HEK293 (cell line): ENCODE measurements around the gene GDPD3.

Experiments
- CTCF ChIA-PET: fragments of 350-600 bp; formaldehyde crosslinking; extraction: SDS; loops from one replicate; lab custom pipeline; 2021; ENCODE audit warnings: antibody characterized with exemption; lab: Yijun Ruan, JAX
- POLR2A ChIA-PET: fragments of 300-600 bp; formaldehyde crosslinking; extraction: SDS; loops from one replicate; lab custom pipeline; 2020; ENCODE audit warnings: antibody characterized with exemption, inconsistent platforms; lab: Yijun Ruan, JAX
- H3K27ac ChIP-seq: fragments of 200-500 bp; sonication (Bioruptor generic); 2 replicates; pipeline ENCODE4 v1.5.1; 2014; ENCODE audit warnings: low read depth, low read length, control low read depth, inconsistent platforms; ENCODE audit errors: extremely low read depth
- H3K36me3 ChIP-seq, 2 experiments: fragments of 200-500 bp in 1 of 2; sonication (Bioruptor generic) in 1 of 2; 1 replicate in 1 of 2; 2 replicates in 1 of 2; pipeline ENCODE4 v1.5.1; 2014 to 2017; ENCODE audit warnings: inconsistent platforms in 2 of 2, low read length in 2 of 2; ENCODE audit not compliant: control insufficient read depth in 2 of 2, insufficient read depth in 1 of 2
- H3K4me1 ChIP-seq: fragments of 200-500 bp; sonication (Bioruptor generic); 2 replicates; pipeline ENCODE4 v1.5.1; 2014; ENCODE audit warnings: mild to moderate bottlenecking, low read length, inconsistent platforms; ENCODE audit not compliant: control insufficient read depth, insufficient read depth
- H3K4me3 ChIP-seq: 2 replicates; pipeline ENCODE4 v1.5.1; 2011; ENCODE audit warnings: low read depth, mild to moderate bottlenecking, control low read depth, low read length, moderate library complexity
- H3K9me3 ChIP-seq: fragments of 200-500 bp; sonication (Bioruptor generic); 2 replicates; pipeline ENCODE4 v1.5.1; 2014; ENCODE audit warnings: low read depth, low read length, inconsistent platforms; ENCODE audit not compliant: control insufficient read depth, insufficient read depth
- KLF7 ChIP-seq: fragments of 450-650 bp; formaldehyde crosslinking; IDR thresholded peaks from 2 replicates; pipeline ENCODE4 v1.5.1; 2016; ENCODE audit warnings: missing biosample characterization, missing genetic modification characterization, borderline replicate concordance
- RBAK ChIP-seq: fragments of 450-650 bp; formaldehyde crosslinking; IDR thresholded peaks from 2 replicates; pipeline ENCODE4 v1.5.1; 2016; ENCODE audit warnings: missing biosample characterization, missing genetic modification characterization
- TSHZ1 ChIP-seq: fragments of 450-650 bp; formaldehyde crosslinking; IDR thresholded peaks from 2 replicates; pipeline ENCODE4 v1.5.1; 2016; ENCODE audit warnings: missing biosample characterization, missing genetic modification characterization, borderline replicate concordance
- YY1 ChIP-seq: fragments of 450-650 bp; formaldehyde crosslinking; IDR thresholded peaks from 2 replicates; pipeline ENCODE4 v1.5.1; 2018; ENCODE audit warnings: missing biosample characterization, missing genetic modification characterization
- ZBTB11 ChIP-seq: fragments of 450-650 bp; formaldehyde crosslinking; conservative IDR thresholded peaks from 2 replicates; pipeline ENCODE4 v1.5.1; 2016; ENCODE audit warnings: low read depth, missing biosample characterization, missing genetic modification characterization
- ZFP69B ChIP-seq: fragments of 450-650 bp; formaldehyde crosslinking; IDR thresholded peaks from 2 replicates; pipeline ENCODE4 v1.5.1; 2016; ENCODE audit warnings: missing biosample characterization, missing genetic modification characterization
- ZNF148 ChIP-seq: fragments of 450-650 bp; formaldehyde crosslinking; IDR thresholded peaks from 2 replicates; pipeline ENCODE4 v1.5.0; 2017; ENCODE audit warnings: missing biosample characterization, missing genetic modification characterization, borderline replicate concordance
- ZNF155 ChIP-seq: fragments of 450-650 bp; formaldehyde crosslinking; IDR thresholded peaks from 2 replicates; pipeline ENCODE4 v1.5.1; 2016; ENCODE audit warnings: missing biosample characterization, missing genetic modification characterization
- ZNF2 ChIP-seq: fragments of 450-650 bp; formaldehyde crosslinking; IDR thresholded peaks from 2 replicates; pipeline ENCODE4 v1.5.1; 2016; ENCODE audit warnings: missing biosample characterization, missing genetic modification characterization
- ZNF280D ChIP-seq: fragments of 450-650 bp; formaldehyde crosslinking; IDR thresholded peaks from 2 replicates; pipeline ENCODE4 v1.5.1; 2016; ENCODE audit warnings: missing biosample characterization, missing genetic modification characterization
- ZNF391 ChIP-seq: fragments of 450-650 bp; formaldehyde crosslinking; IDR thresholded peaks from 2 replicates; pipeline ENCODE4 v1.5.1; 2016; ENCODE audit warnings: low read depth, missing biosample characterization, missing genetic modification characterization, borderline replicate concordance
- ZNF404 ChIP-seq: fragments of 450-650 bp; formaldehyde crosslinking; IDR thresholded peaks from 2 replicates; pipeline ENCODE4 v1.5.1; 2017; ENCODE audit warnings: missing biosample characterization, missing genetic modification characterization
- ZNF555 ChIP-seq: fragments of 450-650 bp; formaldehyde crosslinking; conservative IDR thresholded peaks from 2 replicates; pipeline ENCODE4 v1.5.1; 2017; ENCODE audit warnings: missing biosample characterization, mild to moderate bottlenecking, missing genetic modification characterization, inconsistent platforms
- ZNF677 ChIP-seq: fragments of 450-650 bp; IDR thresholded peaks from 2 replicates; pipeline ENCODE4 v1.5.0; 2018; ENCODE audit warnings: missing biosample characterization, mild to moderate bottlenecking, missing genetic modification characterization, moderate library complexity
- ZNF692 ChIP-seq: fragments of 450-650 bp; formaldehyde crosslinking; IDR thresholded peaks from 2 replicates; pipeline ENCODE4 v1.5.1; 2016; ENCODE audit warnings: missing biosample characterization, missing genetic modification characterization
- ZNF704 ChIP-seq: fragments of 450-650 bp; formaldehyde crosslinking; IDR thresholded peaks from 2 replicates; pipeline ENCODE4 v1.5.1; 2016; ENCODE audit warnings: missing biosample characterization, missing genetic modification characterization
- ZNF785 ChIP-seq: fragments of 450-650 bp; formaldehyde crosslinking; IDR thresholded peaks from 2 replicates; pipeline ENCODE4 v1.5.1; 2016; ENCODE audit warnings: missing biosample characterization, missing genetic modification characterization

The GDPD3 gene

GRCh38 chr16:30065943-30066760 is 47.2 kb downstream of the GDPD3 start:
- Histone ChIP-seq H3K4me3 (peak overlapping the region; percentile 94), H3K9me3 (no peaks in the 10 kb centered on the region), H3K36me3 (peaks cover 22 to 55% of the 10 kb centered on the region in 2 experiments; a peak in 2 of 3 replicates), H3K4me1 (peaks cover 2% of the 10 kb centered on the region; the same call in 1 of the 2 replicates), H3K27ac (peak overlapping the region; percentile 100)
- CTCF ChIA-PET: interaction anchor here (0.6 to 3.6 kb wide), 13 partner anchors 9 to 548 kb away, joined by 3 to 25 read pairs (median 4); partner anchors contain the start of genes TBX6 and TLCD3B
- POLR2A ChIA-PET: interaction anchor here (0.6 to 3.6 kb wide), 34 partner anchors 11 to 1386 kb away, joined by 3 to 70 read pairs (median 4); partner anchors contain the start of genes CORO1A, FBRS, HIRIP3 and MAZ
- no peak for TF ChIP-seq ZNF155 (tag by site-specific recombination)
- peak; percentile 73; the same call in 1 of the 2 replicates for TF ChIP-seq ZFP69B (tag by site-specific recombination)
- no peak for TF ChIP-seq ZNF555
- TF ChIP-seq ZBTB11 (tag by site-specific recombination): no peak
- peak; percentile 72 for TF ChIP-seq ZNF692 (tag by site-specific recombination)
- TF ChIP-seq TSHZ1: no peak
- TF ChIP-seq RBAK (tag by site-specific recombination): no peak
- TF ChIP-seq ZNF677 (tag by site-specific recombination): no peak
- TF ChIP-seq ZNF704 (tag by site-specific recombination): no peak
- no peak for TF ChIP-seq ZNF280D (tag by site-specific recombination)
- peak; percentile 51; the same call in 1 of the 2 replicates for TF ChIP-seq ZNF391 (tag by site-specific recombination)
- peak; percentile 70 for TF ChIP-seq ZNF2 (tag by site-specific recombination)
- 0 out of 2 replicates have a peak, but pooled peaks have one; percentile 76 for TF ChIP-seq ZNF785 (tag by site-specific recombination)
- peak; percentile 64; the same call in 1 of the 2 replicates for TF ChIP-seq ZNF148
- peak; percentile 35; the same call in 1 of the 2 replicates for TF ChIP-seq KLF7 (tag by site-specific recombination)
- TF ChIP-seq ZNF404 (tag by site-specific recombination): no peak
- peak; percentile 65 for TF ChIP-seq YY1 (tag by site-specific recombination)
